OCI-LY7 (cell line): ENCODE results near the gene GLIS1.

Source experiments
- CTCF ChIP-seq: fragments of 200-600 bp; sonication (generic); conservative IDR thresholded peaks from 2 replicates; pipeline ENCODE4 v1.5.1; 2014; ENCODE audit warnings: mild to moderate bottlenecking, antibody characterized with exemption, low read length, moderate library complexity, mixed read lengths
- EZH2phosphoT487 ChIP-seq: fragments of 200-600 bp; sonication (generic); IDR thresholded peaks from 2 replicates; pipeline ENCODE4 v1.6.1; 2018; ENCODE audit warnings: low read depth, borderline replicate concordance, mild to moderate bottlenecking, mixed run types, antibody characterized with exemption, low read length, moderate library complexity, mixed read lengths

GRCh38 chr1:53729456-53730223, 9.3 kb downstream of the GLIS1 start:
- TF ChIP-seq CTCF (no peak), EZH2phosphoT487 (no peak)
